Fibroblast of pulmonary artery (primary cell): ENCODE measurements around the gene CCSER1.

Experiments used
- DNase-seq: peaks from one replicate; pipeline ENCODE4 v3.0.0-alpha.2; 2010; ENCODE audit warnings: low read depth
- H3K4me3 ChIP-seq: replicated peaks from 2 replicates; pipeline ENCODE4 v1.5.1; 2011; ENCODE audit warnings: low read depth, mild to moderate bottlenecking, control low read depth, low read length, moderate library complexity
- TF ChIP-seq, protein P1 (sequence below): IDR thresholded peaks from 2 replicates; pipeline ENCODE4 v1.5.1; 2011; ENCODE audit warnings: mild to moderate bottlenecking, control low read depth, low read length, inconsistent platforms; ENCODE audit errors: missing control alignments

Gene CCSER1

DNA sequence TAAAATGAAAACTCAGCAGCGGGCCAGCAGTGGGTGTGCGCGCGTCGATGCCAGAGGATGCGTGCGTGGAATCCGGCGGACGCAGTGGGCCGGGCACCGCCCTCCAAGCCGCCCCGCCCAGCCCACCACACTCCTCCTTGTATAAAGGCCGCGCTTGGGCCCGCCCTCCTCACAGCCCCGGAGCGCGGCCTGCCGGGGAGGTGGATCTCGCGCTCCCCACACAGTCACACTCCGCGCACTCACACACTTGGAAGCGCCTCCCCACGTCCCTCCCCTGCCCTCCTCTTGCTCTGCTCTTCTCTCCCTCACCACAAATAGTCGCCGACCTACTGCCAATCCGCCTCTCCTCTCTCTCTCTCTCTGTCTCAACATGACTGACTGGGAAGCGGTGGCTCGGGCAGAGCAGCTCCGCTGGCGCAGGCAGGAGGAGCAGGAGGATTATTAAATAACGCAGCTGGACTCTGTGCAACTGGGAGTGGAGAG lies at the start of gene CCSER1:
Gene CCSER1 (plus strand): TSS at position 172 of the 483 bp plus-strand sequence.
- peak within 1 kb of the TSS; percentile 46 for H3K4me3 ChIP-seq
- TF ChIP-seq, protein P1, sequence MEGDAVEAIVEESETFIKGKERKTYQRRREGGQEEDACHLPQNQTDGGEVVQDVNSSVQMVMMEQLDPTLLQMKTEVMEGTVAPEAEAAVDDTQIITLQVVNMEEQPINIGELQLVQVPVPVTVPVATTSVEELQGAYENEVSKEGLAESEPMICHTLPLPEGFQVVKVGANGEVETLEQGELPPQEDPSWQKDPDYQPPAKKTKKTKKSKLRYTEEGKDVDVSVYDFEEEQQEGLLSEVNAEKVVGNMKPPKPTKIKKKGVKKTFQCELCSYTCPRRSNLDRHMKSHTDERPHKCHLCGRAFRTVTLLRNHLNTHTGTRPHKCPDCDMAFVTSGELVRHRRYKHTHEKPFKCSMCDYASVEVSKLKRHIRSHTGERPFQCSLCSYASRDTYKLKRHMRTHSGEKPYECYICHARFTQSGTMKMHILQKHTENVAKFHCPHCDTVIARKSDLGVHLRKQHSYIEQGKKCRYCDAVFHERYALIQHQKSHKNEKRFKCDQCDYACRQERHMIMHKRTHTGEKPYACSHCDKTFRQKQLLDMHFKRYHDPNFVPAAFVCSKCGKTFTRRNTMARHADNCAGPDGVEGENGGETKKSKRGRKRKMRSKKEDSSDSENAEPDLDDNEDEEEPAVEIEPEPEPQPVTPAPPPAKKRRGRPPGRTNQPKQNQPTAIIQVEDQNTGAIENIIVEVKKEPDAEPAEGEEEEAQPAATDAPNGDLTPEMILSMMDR = no peak
- DNase-seq = peak; percentile 40

DNA sequence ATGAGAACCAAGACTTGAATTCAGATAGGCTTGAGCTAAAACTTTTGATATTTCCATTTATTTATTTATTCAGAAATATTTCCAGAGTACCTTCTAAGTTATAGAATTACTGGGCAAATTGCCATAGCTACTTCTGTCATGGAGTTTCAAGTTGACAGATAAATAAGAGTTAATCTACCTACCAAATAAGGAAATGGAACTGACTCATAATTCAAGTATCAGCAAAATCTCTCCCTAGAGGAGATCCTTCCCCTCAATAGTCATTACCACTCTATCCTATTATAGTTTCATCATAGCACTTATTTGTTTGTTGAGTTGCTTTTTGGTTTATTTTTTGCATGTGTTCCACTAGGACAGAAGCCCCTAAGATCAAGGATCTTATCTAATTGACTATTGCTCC lies 48.8 kb upstream of the CCSER1 start:
- TF ChIP-seq, protein P1 = no peak
- no peak for DNase-seq
- no peak overlapping the region for H3K4me3 ChIP-seq

- TF ChIP-seq, protein P1 = no peak
- H3K4me3 ChIP-seq = no peak overlapping the region
- no peak for DNase-seq
Observed at GRCh38 chr4:90080116-90080515, 47.1 kb upstream of the CCSER1 start.

GRCh38 chr4:90081432-90082144 lies 45.6 kb upstream of the CCSER1 start:
- no peak overlapping the region for H3K4me3 ChIP-seq
- TF ChIP-seq, protein P1 = no peak
- no peak for DNase-seq

- H3K4me3 ChIP-seq = no peak overlapping the region
- DNase-seq = no peak
- TF ChIP-seq, protein P1 = no peak
Observed at GRCh38 chr4:90082449-90082848, 44.7 kb upstream of the CCSER1 start.

GRCh38 chr4:90084277-90084966 lies 42.8 kb upstream of the CCSER1 start:
- H3K4me3 ChIP-seq = no peak overlapping the region
- TF ChIP-seq, protein P1 = no peak
- DNase-seq = no peak
